Stomach (tissue), 9 donors: ENCODE results near the gene GABRB1. TPM values are rescaled to one million over a fixed set of nuclear protein-coding genes. Genes with fewer than 3 reads are reported as not detected.

Experiments
- DNase-seq, 2 donors: peaks; one replicate each; pipeline versions ENCODE4 v3.0.0 to v3.0.0-alpha.2; 2013 to 2019
- H3K27ac ChIP-seq, 5 donors: fragments of 200-600 bp in 4 of 5; sonication (generic) in 4 of 5; one replicate each; pipeline ENCODE4 v1.5.1; 2013 to 2019; ENCODE audit warnings: mild to moderate bottlenecking in 1 of 5, moderate library complexity in 1 of 5
- H3K27me3 ChIP-seq, 3 donors: fragments of 200-600 bp; sonication (generic); one replicate each; pipeline ENCODE4 v1.5.1; 2017 to 2019; ENCODE audit warnings: mixed run types in 1 of 3
- H3K36me3 ChIP-seq, 4 donors: fragments of 200-600 bp; sonication (generic); 1 replicate in 3 of 4; 2 replicates in 1 of 4; pipeline ENCODE4 v1.5.1; 2016 to 2019
- H3K4me1 ChIP-seq, 4 donors: fragments of 200-600 bp; sonication (generic); one replicate each; pipeline ENCODE4 v1.5.1; 2016 to 2019
- H3K4me3 ChIP-seq, 4 donors: fragments of 200-600 bp; sonication (generic) in 3 of 4; one replicate each; pipeline ENCODE4 v1.5.1; 2016 to 2019; ENCODE audit warnings: mild to moderate bottlenecking in 1 of 4
- H3K9me3 ChIP-seq, 4 donors: fragments of 200-600 bp; sonication (generic); one replicate each; pipeline ENCODE4 v1.5.1; 2016 to 2019
- EP300 ChIP-seq: sonication (generic); formaldehyde crosslinking; IDR thresholded peaks from one replicate; pipeline ENCODE4 v1.6.1; 2017; ENCODE audit warnings: antibody characterized with exemption
- POLR2A ChIP-seq, 4 donors: fragments of 450-650 bp; IDR thresholded peaks; one replicate each; pipeline ENCODE4 v1.6.1; 2016; ENCODE audit warnings: antibody characterized with exemption in 4 of 4, control low read depth in 2 of 4, mild to moderate bottlenecking in 1 of 4, moderate library complexity in 1 of 4
- POLR2AphosphoS5 ChIP-seq, 3 donors: sonication (generic); formaldehyde crosslinking; IDR thresholded peaks; one replicate each; pipeline ENCODE4 v1.6.1; 2016; ENCODE audit warnings: antibody characterized with exemption in 3 of 3
- WGBS, 5 donors: extraction: QIAGEN DNeasy Blood & Tissue Kit in 3 of 5; methylation state at CpG; one replicate each; pipeline versions ENCODE4 v1.1.5 to v1.1.7; 2013 to 2018; 5-methylcytosine and 5-hydroxymethylcytosine counted together
- intact Hi-C: fragments of 100-400 bp; cut with DNase I; formaldehyde crosslinking; loops from one replicate; pipeline ENCODE4 v1.15.1; 2023; ENCODE audit warnings: low total_unique reads
- polyA plus RNA-seq, 3 donors: library from polyadenylated mRNA; stranded (reverse); fragments of 200-250 nt; gene quantifications; one replicate each; pipeline ENCODE4 v1.2.3, GENCODE V29; 2013
- total RNA-seq, 5 donors: library from RNA; depleted of rRNA; stranded (reverse); fragments of >200 nt; gene quantifications; one replicate each; pipeline versions ENCODE4 v1.1.0 to v1.2.3, GENCODE V29; 2014 to 2016
- TF ChIP-seq, protein P1 (sequence below), 7 experiments: fragments of 450-650 bp in 4 of 7; fragments of 200-600 bp in 3 of 7; sonication (generic) in 3 of 7; IDR thresholded peaks; one replicate each; pipeline ENCODE4 v1.5.1; 2016 to 2019; ENCODE audit warnings: antibody characterized with exemption in 7 of 7, control low read depth in 2 of 7, mild to moderate bottlenecking in 1 of 7
- donor health status: healthy with polysubstance abuse.
- donor health status: Bipolar disorder and iron deficiency.
- donor health status: healthy.

GABRB1 gene
- total and polyA plus RNA-seq, 8 donors = 2.8 TPM; not detected in 7

DNA sequence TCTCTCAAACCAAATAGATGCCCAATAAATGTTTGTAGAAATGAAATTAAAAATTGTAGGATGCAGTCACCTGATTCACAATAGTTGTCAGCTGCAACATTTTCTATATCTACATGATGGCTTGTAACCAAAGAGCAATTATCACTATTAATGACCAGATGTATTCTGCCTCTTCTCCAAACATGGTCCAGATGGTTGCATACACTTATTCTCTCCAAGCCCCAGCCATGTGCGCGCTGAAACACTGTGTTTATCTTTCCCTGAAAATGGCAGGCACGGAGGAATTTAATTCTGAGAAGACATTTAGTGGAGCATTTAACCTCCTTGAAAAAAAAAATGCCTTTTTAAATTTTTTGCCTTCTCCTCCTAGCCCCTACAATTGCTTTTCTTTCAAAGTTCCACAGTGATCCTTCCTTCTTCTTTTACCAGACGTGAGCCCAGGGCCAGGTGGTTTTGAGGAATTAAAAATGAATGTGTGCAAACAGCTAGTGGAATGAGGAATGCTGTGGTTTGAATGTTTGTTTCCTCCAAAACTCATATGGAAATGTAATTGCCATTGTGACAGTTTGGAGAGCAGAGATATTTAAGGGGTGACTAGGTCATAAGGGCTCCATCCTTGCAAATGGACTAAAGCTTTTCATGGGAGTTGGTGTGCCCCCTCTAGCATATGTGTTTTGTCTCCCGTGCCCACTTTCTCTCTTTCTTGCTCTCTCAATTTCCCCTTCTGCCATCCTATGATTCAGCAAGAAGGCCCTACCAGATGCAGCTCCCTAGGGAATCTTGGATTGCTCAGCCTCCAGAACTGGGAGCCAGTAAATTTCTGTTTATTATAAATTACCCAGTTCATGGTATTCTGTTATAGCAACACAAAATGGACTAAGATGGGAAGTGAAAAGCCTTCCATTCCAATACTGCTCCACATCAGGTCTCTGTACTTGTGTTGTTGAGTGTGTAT lies 136.0 kb downstream of the GABRB1 start:
- no peaks in the 10 kb centered on the region for H3K36me3 ChIP-seq
- no peaks in the 10 kb centered on the region for H3K9me3 ChIP-seq
- 55 to 68% (median 66%) methylated on average over 5 of the region's 5 CpGs for WGBS, 5 donors
- peak in 1 of 2 donors; percentile 15 for DNase-seq
- H3K4me1 ChIP-seq = no peaks in the 10 kb centered on the region
- H3K27ac ChIP-seq = no peak overlapping the region
- TF ChIP-seq, protein P1, sequence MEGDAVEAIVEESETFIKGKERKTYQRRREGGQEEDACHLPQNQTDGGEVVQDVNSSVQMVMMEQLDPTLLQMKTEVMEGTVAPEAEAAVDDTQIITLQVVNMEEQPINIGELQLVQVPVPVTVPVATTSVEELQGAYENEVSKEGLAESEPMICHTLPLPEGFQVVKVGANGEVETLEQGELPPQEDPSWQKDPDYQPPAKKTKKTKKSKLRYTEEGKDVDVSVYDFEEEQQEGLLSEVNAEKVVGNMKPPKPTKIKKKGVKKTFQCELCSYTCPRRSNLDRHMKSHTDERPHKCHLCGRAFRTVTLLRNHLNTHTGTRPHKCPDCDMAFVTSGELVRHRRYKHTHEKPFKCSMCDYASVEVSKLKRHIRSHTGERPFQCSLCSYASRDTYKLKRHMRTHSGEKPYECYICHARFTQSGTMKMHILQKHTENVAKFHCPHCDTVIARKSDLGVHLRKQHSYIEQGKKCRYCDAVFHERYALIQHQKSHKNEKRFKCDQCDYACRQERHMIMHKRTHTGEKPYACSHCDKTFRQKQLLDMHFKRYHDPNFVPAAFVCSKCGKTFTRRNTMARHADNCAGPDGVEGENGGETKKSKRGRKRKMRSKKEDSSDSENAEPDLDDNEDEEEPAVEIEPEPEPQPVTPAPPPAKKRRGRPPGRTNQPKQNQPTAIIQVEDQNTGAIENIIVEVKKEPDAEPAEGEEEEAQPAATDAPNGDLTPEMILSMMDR (IDR thresholded peaks at IDR 0.05) = no peak
- TF ChIP-seq POLR2A (IDR thresholded peaks at IDR 0.05) = no peak
- TF ChIP-seq POLR2AphosphoS5 (IDR thresholded peaks at IDR 0.05) = no peak
- TF ChIP-seq EP300 = no peak
- H3K4me3 ChIP-seq = no peak overlapping the region
- no peaks in the 10 kb centered on the region for H3K27me3 ChIP-seq
- intact Hi-C loops = no loop called here

DNA sequence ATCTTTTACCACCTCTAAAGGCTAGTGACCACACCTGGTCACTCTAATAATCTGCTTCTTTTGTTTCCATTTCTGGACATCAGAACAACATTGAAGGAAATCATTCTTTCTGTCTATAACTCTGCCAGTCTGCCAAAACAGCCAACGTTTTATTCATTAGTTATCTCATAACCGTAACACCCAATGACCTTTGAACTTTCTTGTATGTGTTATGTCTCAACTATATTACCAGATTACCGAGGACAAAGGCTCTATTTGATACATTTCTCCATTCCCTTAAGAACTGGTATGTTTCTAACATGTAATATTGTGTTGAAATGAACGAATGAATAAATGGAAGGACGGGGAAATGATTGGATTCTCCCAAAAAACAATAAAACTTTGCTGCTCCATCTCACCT lies 152.7 kb downstream of the GABRB1 start:
- intact Hi-C loops = no loop called here
- WGBS, 5 donors = 47 to 58% (median 49%) methylated on average over 5 of the region's 5 CpGs
- Histone ChIP-seq H3K27ac (no peak overlapping the region), H3K9me3 (no peaks in the 10 kb centered on the region), H3K27me3 (no peaks in the 10 kb centered on the region), H3K4me1 (no peaks in the 10 kb centered on the region), H3K36me3 (no peaks in the 10 kb centered on the region), H3K4me3 (no peak overlapping the region)
- no peak for DNase-seq
- TF ChIP-seq, protein P1 (IDR thresholded peaks at IDR 0.05) = no peak
- no peak for TF ChIP-seq POLR2A (IDR thresholded peaks at IDR 0.05)
- TF ChIP-seq POLR2AphosphoS5 (IDR thresholded peaks at IDR 0.05) = no peak
- TF ChIP-seq EP300 = no peak

DNA sequence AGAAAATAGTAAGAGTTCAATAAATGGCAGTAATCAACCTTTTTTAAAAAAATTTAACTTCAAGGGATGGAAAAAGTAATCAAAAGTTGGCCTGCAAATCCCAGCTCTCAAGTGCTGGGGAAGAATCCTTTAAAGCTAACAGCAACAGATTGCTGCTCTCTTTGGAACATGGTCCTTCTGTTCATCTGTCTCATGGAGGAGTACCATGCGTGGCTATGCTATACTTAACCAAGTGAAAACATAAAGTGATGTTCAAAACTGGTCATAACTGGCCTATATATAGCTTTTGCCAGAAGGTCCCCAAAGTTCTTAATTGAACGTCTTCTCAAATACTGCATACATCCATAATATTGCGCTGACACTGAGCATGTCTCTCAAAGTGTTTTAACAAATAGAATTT lies 154.4 kb downstream of the GABRB1 start:
- Histone ChIP-seq H3K4me1 (no peaks in the 10 kb centered on the region), H3K27ac (no peak overlapping the region), H3K36me3 (no peaks in the 10 kb centered on the region), H3K27me3 (no peaks in the 10 kb centered on the region), H3K4me3 (no peak overlapping the region), H3K9me3 (no peaks in the 10 kb centered on the region)
- intact Hi-C loops = no loop called here
- 89 to 94% (median 91%) methylated on average over 3 of the region's 3 CpGs for WGBS, 5 donors
- no peak for DNase-seq
- no peak for TF ChIP-seq POLR2AphosphoS5 (IDR thresholded peaks at IDR 0.05)
- TF ChIP-seq EP300 = no peak
- TF ChIP-seq, protein P1 (IDR thresholded peaks at IDR 0.05) = no peak
- TF ChIP-seq POLR2A (IDR thresholded peaks at IDR 0.05) = no peak

DNA sequence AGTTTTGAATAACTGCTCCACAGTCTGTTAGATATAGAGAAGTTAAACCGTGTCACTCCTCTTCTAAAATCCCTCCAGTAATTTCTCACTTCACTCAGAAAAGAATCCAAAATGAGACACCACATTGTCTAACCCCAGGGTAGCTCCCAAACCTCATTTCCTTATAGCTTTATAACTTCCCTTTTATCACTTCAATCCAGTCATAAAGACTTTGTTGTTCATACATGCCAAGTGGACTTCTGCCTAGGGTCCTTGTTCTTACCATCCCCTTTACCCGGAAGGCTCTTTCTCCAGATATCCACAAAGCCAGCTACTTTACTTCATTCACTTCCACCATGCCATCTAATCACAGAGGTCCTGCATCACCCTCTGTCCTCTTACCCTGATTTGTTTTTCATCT lies 156.2 kb downstream of the GABRB1 start:
- 75 to 84% (median 79%) methylated on average over 2 of the region's 2 CpGs for WGBS, 5 donors
- no peak for TF ChIP-seq EP300
- TF ChIP-seq POLR2AphosphoS5 (IDR thresholded peaks at IDR 0.05) = no peak
- TF ChIP-seq, protein P1 (IDR thresholded peaks at IDR 0.05) = no peak
- TF ChIP-seq POLR2A (IDR thresholded peaks at IDR 0.05) = no peak
- H3K27ac ChIP-seq = no peak overlapping the region
- intact Hi-C loops = no loop called here
- no peak overlapping the region for H3K4me3 ChIP-seq
- no peaks in the 10 kb centered on the region for H3K9me3 ChIP-seq
- H3K36me3 ChIP-seq = no peaks in the 10 kb centered on the region
- no peaks in the 10 kb centered on the region for H3K4me1 ChIP-seq
- DNase-seq = no peak
- no peaks in the 10 kb centered on the region for H3K27me3 ChIP-seq
